Smooth muscle cell (in vitro differentiated cells): ENCODE measurements around the gene FAM114A2. TPM values are rescaled to one million over a fixed set of nuclear protein-coding genes. Genes with fewer than 3 reads are reported as not detected.

Experiments
- DNase-seq: peaks from one replicate; lab custom pipeline; 2025; ENCODE audit not compliant: unreplicated experiment; lab: John Stamatoyannopoulos, UW
- H2AFZ ChIP-seq: fragments of 200-600 bp; sonication (generic); 2 replicates; pipeline ENCODE4 v1.6.0; 2016; ENCODE audit warnings: antibody characterized with exemption, low read depth, mild to moderate bottlenecking
- H3F3A ChIP-seq: fragments of 200-600 bp; sonication (generic); 2 replicates; pipeline ENCODE4 v1.6.0; 2017; ENCODE audit warnings: antibody characterized with exemption, low read depth
- H3K27ac ChIP-seq: fragments of 200-600 bp; sonication (generic); 2 replicates; pipeline ENCODE4 v1.5.1; 2016; ENCODE audit warnings: low read depth, mild to moderate bottlenecking
- H3K27me3 ChIP-seq: fragments of 200-600 bp; sonication (generic); 2 replicates; pipeline ENCODE4 v1.6.1; 2016; ENCODE audit warnings: low read depth, mild to moderate bottlenecking
- H3K36me3 ChIP-seq: fragments of 200-600 bp; sonication (generic); 2 replicates; pipeline ENCODE4 v1.5.1; 2016; ENCODE audit warnings: low read depth
- H3K4me1 ChIP-seq: fragments of 200-600 bp; sonication (generic); 2 replicates; pipeline ENCODE4 v1.5.1; 2016; ENCODE audit warnings: low read depth
- H3K4me2 ChIP-seq: fragments of 200-600 bp; sonication (generic); 2 replicates; pipeline ENCODE4 v1.6.0; 2016; ENCODE audit warnings: mild to moderate bottlenecking
- H3K4me3 ChIP-seq: fragments of 200-600 bp; sonication (generic); 2 replicates; pipeline ENCODE4 v1.5.1; 2016; ENCODE audit warnings: mild to moderate bottlenecking
- H3K79me2 ChIP-seq: fragments of 200-600 bp; sonication (generic); 2 replicates; pipeline ENCODE4 v1.6.0; 2016; ENCODE audit warnings: low read depth, mild to moderate bottlenecking
- H3K9ac ChIP-seq: fragments of 200-600 bp; sonication (generic); 2 replicates; pipeline ENCODE4 v1.6.0; 2016; ENCODE audit warnings: low read depth
- H3K9me3 ChIP-seq: fragments of 200-600 bp; sonication (generic); replicated peaks from 2 replicates; pipeline ENCODE4 v1.5.1; 2016; ENCODE audit warnings: low read depth
- H4K20me1 ChIP-seq: fragments of 200-600 bp; sonication (generic); 2 replicates; pipeline ENCODE4 v1.6.0; 2016; ENCODE audit warnings: low read depth
- CTCF ChIP-seq: fragments of 200-600 bp; sonication (generic); IDR thresholded peaks from 2 replicates; pipeline ENCODE4 v1.5.1; 2017; ENCODE audit warnings: borderline replicate concordance, mild to moderate bottlenecking, antibody characterized with exemption; ENCODE audit not compliant: insufficient read depth, poor library complexity, severe bottlenecking
- WGBS: methylation state at CpG from one replicate; pipeline ENCODE4 v1.1.7; 2016; ENCODE audit warnings: low lambda C conversion rate; 5-methylcytosine and 5-hydroxymethylcytosine counted together
- polyA plus RNA-seq: library from polyadenylated mRNA; unstranded; fragments of >200 nt; fragmentation: Nextera tagmentation; extraction: Ambion mirVana; gene quantifications from 2 replicates; pipeline ENCODE4 v1.2.1, GENCODE V29; 2016
- total RNA-seq: library from RNA; depleted of rRNA; stranded (reverse); fragments of >200 nt; gene quantifications from 2 replicates; pipeline ENCODE4 v1.2.3, GENCODE V29; 2014

FAM114A2 gene
- total and polyA plus RNA-seq, 2 experiments from 2014 or later, result 15.6 to 23.8 TPM

- 78% methylated on average over 6 of the region's 6 CpGs for WGBS
- Histone ChIP-seq H3K4me2 (no peak overlapping the region), H3F3A (no peaks in the 10 kb centered on the region), H3K36me3 (no peaks in the 10 kb centered on the region), H3K79me2 (peaks cover 3% of the 10 kb centered on the region), H3K4me3 (no peak overlapping the region), H3K9ac (no peak overlapping the region), H4K20me1 (peaks cover 58% of the 10 kb centered on the region), H3K27ac (no peak overlapping the region), H3K4me1 (no peaks in the 10 kb centered on the region), H2AFZ (no peak overlapping the region), H3K9me3 (no peaks in the 10 kb centered on the region), H3K27me3 (no peaks in the 10 kb centered on the region)
- no peak for DNase-seq
- no peak for TF ChIP-seq CTCF
These were observed 20.3 kb upstream of the FAM114A2 start for GRCh38 chr5:154059039-154059430.

- H3K79me2 ChIP-seq, result peaks cover 3% of the 10 kb centered on the region
- no peak overlapping the region for H3K4me2 ChIP-seq
- 67% methylated on average over 10 of the region's 10 CpGs for WGBS
- no peak overlapping the region for H3K9ac ChIP-seq
- no peak overlapping the region for H2AFZ ChIP-seq
- H3K9me3 ChIP-seq, result no peaks in the 10 kb centered on the region
- DNase-seq, result no peak
- H3K4me1 ChIP-seq, result no peaks in the 10 kb centered on the region
- no peaks in the 10 kb centered on the region for H3K36me3 ChIP-seq
- H3F3A ChIP-seq, result no peaks in the 10 kb centered on the region
- no peak for TF ChIP-seq CTCF
- no peak overlapping the region for H3K27ac ChIP-seq
- H3K4me3 ChIP-seq, result no peak overlapping the region
- H4K20me1 ChIP-seq, result peaks cover 59% of the 10 kb centered on the region
- no peaks in the 10 kb centered on the region for H3K27me3 ChIP-seq
These were observed 19.6 kb upstream of the FAM114A2 start for GRCh38 chr5:154058055-154059038.

GRCh38 chr5:154055201-154055600 is 16.5 kb upstream of the FAM114A2 start:
- Histone ChIP-seq H3F3A (no peaks in the 10 kb centered on the region), H3K4me3 (no peak overlapping the region), H3K4me1 (no peaks in the 10 kb centered on the region), H3K4me2 (no peak overlapping the region), H3K9ac (no peak overlapping the region), H3K27ac (no peak overlapping the region), H2AFZ (no peak overlapping the region), H3K36me3 (no peaks in the 10 kb centered on the region), H3K27me3 (no peaks in the 10 kb centered on the region), H3K9me3 (no peaks in the 10 kb centered on the region), H3K79me2 (peaks cover 3% of the 10 kb centered on the region), H4K20me1 (peaks cover 86% of the 10 kb centered on the region)
- no peak for DNase-seq
- 100% methylated on average over 2 of the region's 2 CpGs for WGBS
- TF ChIP-seq CTCF, result no peak
